Measurements from ENCODE around the gene TESK1. TPM values are rescaled to one million over a fixed set of nuclear protein-coding genes. Genes with fewer than 3 reads are reported as not detected.

The TESK1 gene
- total RNA-seq, 1 experiment from 2014 or later = 32.1 TPM

- CTCF ChIA-PET = interaction anchor here (0.6 to 6.2 kb wide), 3 partner anchors 15 to 327 kb away, joined by 3 to 55 read pairs (median 47); no protein-coding TSS in a partner anchor
- no TSS peak for BruUV-seq (replicated peaks)
- Mint-ChIP-seq H3K4me1 (ENCODE audit: insufficient read depth, unreplicated experiment) (no peaks in the 10 kb centered on the region), H3K4me3 (ENCODE audit: unreplicated experiment) (no peak overlapping the region), H3K9me3 (ENCODE audit: unreplicated experiment) (no peaks in the 10 kb centered on the region), H3K27me3 (ENCODE audit: insufficient read depth, unreplicated experiment) (no peaks in the 10 kb centered on the region), H3K27ac (ENCODE audit: low read depth, unreplicated experiment) (no peak overlapping the region), H3K36me3 (ENCODE audit: insufficient read depth, unreplicated experiment) (peaks cover 14% of the 10 kb centered on the region)
- TF ChIP-seq CTCF (IDR thresholded peaks at IDR 0.05; ENCODE audit: unreplicated experiment) = no peak
- no peak for DNase-seq (ENCODE audit: unreplicated experiment)
- intact Hi-C loops (cut with micrococcal nuclease) = loop anchor here (10.0 kb wide), 1 partner anchor 663 kb away; a partner anchor contains a TSS
- POLR2A ChIA-PET = no interaction called here
Measured at GRCh38 chr9:35557320-35557719, 47.7 kb upstream of the TESK1 start.

- no peaks in the 10 kb centered on the region for H3K4me1 Mint-ChIP-seq (ENCODE audit: insufficient read depth, unreplicated experiment)
- no peak for DNase-seq (ENCODE audit: unreplicated experiment)
- ChIA-PET POLR2A (no interaction called here), CTCF (interaction anchor here (5.9 kb wide), 1 partner anchor 79 kb away, joined by 55 read pairs; no protein-coding TSS in a partner anchor)
- no peak for TF ChIP-seq CTCF (IDR thresholded peaks at IDR 0.05; ENCODE audit: unreplicated experiment)
- H3K36me3 Mint-ChIP-seq (ENCODE audit: insufficient read depth, unreplicated experiment) = peaks cover 18% of the 10 kb centered on the region
- BruUV-seq (replicated peaks) = no TSS peak
- H3K9me3 Mint-ChIP-seq (ENCODE audit: unreplicated experiment) = no peaks in the 10 kb centered on the region
- no peak overlapping the region for H3K4me3 Mint-ChIP-seq (ENCODE audit: unreplicated experiment)
- H3K27me3 Mint-ChIP-seq (ENCODE audit: insufficient read depth, unreplicated experiment) = no peaks in the 10 kb centered on the region
- intact Hi-C loops (cut with micrococcal nuclease) = loop anchor here (10.0 kb wide), 1 partner anchor 663 kb away; a partner anchor contains a TSS
- H3K27ac Mint-ChIP-seq (ENCODE audit: low read depth, unreplicated experiment) = no peak overlapping the region
Measured at GRCh38 chr9:35558185-35558584, 46.9 kb upstream of the TESK1 start.

- Mint-ChIP-seq H3K36me3 (ENCODE audit: insufficient read depth, unreplicated experiment) (peaks cover 16% of the 10 kb centered on the region), H3K9me3 (ENCODE audit: unreplicated experiment) (no peaks in the 10 kb centered on the region), H3K4me1 (ENCODE audit: insufficient read depth, unreplicated experiment) (no peaks in the 10 kb centered on the region), H3K4me3 (ENCODE audit: unreplicated experiment) (no peak overlapping the region), H3K27me3 (ENCODE audit: insufficient read depth, unreplicated experiment) (no peaks in the 10 kb centered on the region), H3K27ac (ENCODE audit: low read depth, unreplicated experiment) (no peak overlapping the region)
- DNase-seq (ENCODE audit: unreplicated experiment) = no peak
- intact Hi-C loops (cut with micrococcal nuclease) = loop anchor here (10.0 kb wide), 1 partner anchor 665 kb away; a partner anchor contains a TSS
- no peak for TF ChIP-seq CTCF (IDR thresholded peaks at IDR 0.05; ENCODE audit: unreplicated experiment)
- POLR2A ChIA-PET = interaction anchor here (1.2 kb wide), 1 partner anchor 41 kb away, joined by 3 read pairs; no protein-coding TSS in a partner anchor
- no TSS peak for BruUV-seq (replicated peaks)
- CTCF ChIA-PET = interaction anchor here (1.2 kb wide), 1 partner anchor 9 kb away, joined by 3 read pairs; no protein-coding TSS in a partner anchor
Measured at GRCh38 chr9:35559792-35560530, 45.1 kb upstream of the TESK1 start.

- no peaks in the 10 kb centered on the region for H3K27me3 Mint-ChIP-seq (ENCODE audit: insufficient read depth, unreplicated experiment)
- CTCF ChIA-PET = interaction anchor here (0.6 kb wide), 1 partner anchor 60 kb away, joined by 3 read pairs; no protein-coding TSS in a partner anchor
- TF ChIP-seq CTCF (IDR thresholded peaks at IDR 0.05; ENCODE audit: unreplicated experiment) = no peak
- no peak for DNase-seq (ENCODE audit: unreplicated experiment)
- H3K4me1 Mint-ChIP-seq (ENCODE audit: insufficient read depth, unreplicated experiment) = no peaks in the 10 kb centered on the region
- no peaks in the 10 kb centered on the region for H3K9me3 Mint-ChIP-seq (ENCODE audit: unreplicated experiment)
- intact Hi-C loops (cut with micrococcal nuclease) = no loop called here
- H3K36me3 Mint-ChIP-seq (ENCODE audit: insufficient read depth, unreplicated experiment) = peaks cover 12% of the 10 kb centered on the region
- BruUV-seq (replicated peaks) = no TSS peak
- no peak overlapping the region for H3K4me3 Mint-ChIP-seq (ENCODE audit: unreplicated experiment)
- H3K27ac Mint-ChIP-seq (ENCODE audit: low read depth, unreplicated experiment) = no peak overlapping the region
- POLR2A ChIA-PET = no interaction called here
Measured at GRCh38 chr9:35560625-35561337, 44.3 kb upstream of the TESK1 start.

Data from MCF 10A (cell line).